SK-N-MC (cell line): ENCODE data around the gene CENPO.

Experiments
- EZH2 ChIP-seq: fragments of 200-600 bp; sonication (generic); IDR thresholded peaks from one replicate; pipeline ENCODE4 v1.6.1; 2017; ENCODE audit warnings: antibody characterized with exemption
- POLR2AphosphoS5 ChIP-seq: IDR thresholded peaks from 2 replicates; pipeline ENCODE4 v1.6.1; 2012; ENCODE audit warnings: mild to moderate bottlenecking, low read depth, low read length, borderline replicate concordance

- no peak for TF ChIP-seq EZH2
- TF ChIP-seq POLR2AphosphoS5: no peak
Observed at GRCh38 chr2:24768601-24769000, 24.6 kb upstream of the CENPO start.
